K562 (cell line): ENCODE data around the gene EXTL1. TPM values are rescaled to one million over a fixed set of nuclear protein-coding genes. Genes with fewer than 3 reads are reported as not detected.
A peak's percentile ranks its signal among the peaks of the same experiment; 100 is the strongest.

ENCODE experiments used
- ATF7 ChIP-seq: fragments of 450-650 bp; IDR thresholded peaks from 2 replicates; pipeline ENCODE4 v1.7.1; 2014; ENCODE audit warnings: mild to moderate bottlenecking, moderate library complexity
- COPS2 ChIP-seq: fragments of 450-650 bp; conservative IDR thresholded peaks from 2 replicates; pipeline ENCODE4 v1.6.1; 2016; ENCODE audit warnings: mild to moderate bottlenecking, moderate library complexity
- CREB3L1 ChIP-seq: fragments of 450-650 bp; IDR thresholded peaks from 2 replicates; pipeline ENCODE4 v1.6.1; 2014; ENCODE audit warnings: low read depth, mild to moderate bottlenecking, moderate library complexity, borderline replicate concordance
- HDAC8 ChIP-seq: fragments of 450-650 bp; IDR thresholded peaks from 2 replicates; pipeline ENCODE4 v1.6.1; 2016; ENCODE audit warnings: mild to moderate bottlenecking, missing genetic modification characterization, moderate library complexity, missing compliant biosample characterization
- HEY1 ChIP-seq: fragments of 250-450 bp; sonication (Bioruptor Pico); IDR thresholded peaks from 2 replicates; pipeline ENCODE4 v1.5.0; 2020; ENCODE audit warnings: mild to moderate bottlenecking, moderate library complexity, borderline replicate concordance
- JUND ChIP-seq, 2 experiments: IDR thresholded peaks; 2 replicates in 1 of 2; 3 replicates in 1 of 2; pipeline ENCODE4 v1.6.1; 2011; ENCODE audit warnings: borderline replicate concordance in 2 of 2, low read depth in 2 of 2, low read length in 2 of 2, improper control_type of control experiment in 1 of 2, missing biosample characterization in 1 of 2, missing genetic modification characterization in 1 of 2, missing genetic modification reagents in 1 of 2
- NELFE ChIP-seq: IDR thresholded peaks from 2 replicates; pipeline ENCODE4 v1.6.1; 2011; ENCODE audit warnings: mild to moderate bottlenecking; ENCODE audit not compliant: insufficient read depth, insufficient read length
- PHF8 ChIP-seq: fragments of 200-600 bp; sonication (generic); IDR thresholded peaks from 2 replicates; pipeline ENCODE4 v1.6.1; 2012; ENCODE audit warnings: mixed run types, mild to moderate bottlenecking, inconsistent platforms, low read length, moderate library complexity, borderline replicate concordance
- SAFB ChIP-seq: fragments of 200-400 bp; formaldehyde crosslinking; IDR thresholded peaks from 2 replicates; pipeline ENCODE4 v1.6.1; 2017; ENCODE audit warnings: low read depth, low read length, borderline replicate concordance
- SRSF9 ChIP-seq: fragments of 200-400 bp; formaldehyde crosslinking; IDR thresholded peaks from 2 replicates; pipeline ENCODE4 v1.6.1; 2017; ENCODE audit warnings: low read depth, low read length, borderline replicate concordance
- TCF7 ChIP-seq: sonication (generic); IDR thresholded peaks from 2 replicates; pipeline ENCODE4 v1.6.1; 2016; ENCODE audit warnings: antibody characterized with exemption, borderline replicate concordance
- ZKSCAN1 ChIP-seq: fragments of 150-350 bp; IDR thresholded peaks from 2 replicates; pipeline ENCODE4 v1.6.1; 2016; ENCODE audit warnings: low read depth, low read length
- ZKSCAN3 ChIP-seq: fragments of 250-450 bp; sonication (Bioruptor Pico); IDR thresholded peaks from 2 replicates; pipeline ENCODE4 v1.4.0; 2020
- ZNF140 ChIP-seq: fragments of 250-450 bp; sonication (Bioruptor Pico); IDR thresholded peaks from 2 replicates; pipeline ENCODE4 v1.8.0; 2021; ENCODE audit warnings: moderate library complexity, mild to moderate bottlenecking, inconsistent platforms
- ZNF143 ChIP-seq: sonication (generic); formaldehyde crosslinking; IDR thresholded peaks from 2 replicates; pipeline ENCODE4 v1.9.0; 2022; ENCODE audit warnings: mild to moderate bottlenecking, missing genetic modification reagents
- ZNF766 ChIP-seq: fragments of 200-800 bp; sonication (Bioruptor generic); conservative IDR thresholded peaks from 2 replicates; pipeline ENCODE4 v1.6.1; 2016; ENCODE audit warnings: missing genetic modification characterization, missing compliant biosample characterization
- polyA plus RNA-seq, 8 experiments: library from polyadenylated mRNA; depleted of rRNA in 4 of 8; stranded (reverse) in 5 of 8; unstranded in 3 of 8; fragments of >200 nt; fragmentation: Nextera tagmentation in 2 of 8; fragmentation: Illumina TruSeq in 1 of 8; extraction: Ambion mirVana in 2 of 8; extraction: Trizol in 1 of 8; gene quantifications; 2 replicates each; pipeline versions ENCODE4 v1.2.1 to v1.2.3, GENCODE V29; 2011 to 2014; ENCODE audit warnings: inconsistent platforms in 1 of 8, missing spikeins in 1 of 8
- total RNA-seq, 7 experiments: library from RNA; depleted of rRNA in 6 of 7; stranded (reverse); fragments of >200 nt in 6 of 7; fragmentation: Illumina TruSeq in 2 of 7; extraction: Trizol in 2 of 7; gene quantifications; 2 replicates each; pipeline versions ENCODE4 v1.2.1 to v1.2.3, GENCODE V29; 2011 to 2021; ENCODE audit warnings: low replicate concordance in 1 of 7
- TF ChIP-seq, protein P1 (sequence below): sonication (generic); formaldehyde crosslinking; IDR thresholded peaks from 2 replicates; pipeline ENCODE4 v1.8.1; 2023; ENCODE audit warnings: mild to moderate bottlenecking, missing genetic modification reagents
- TF ChIP-seq, protein P2 (sequence below): sonication (generic); formaldehyde crosslinking; IDR thresholded peaks from 2 replicates; pipeline ENCODE4 v1.5.0; 2020; ENCODE audit warnings: missing genetic modification reagents

EXTL1 gene
- total and polyA plus RNA-seq, 9 of the 15 experiments (the other 6 are each of a cell fraction or from before 2014, with no cell fraction given): 0.04 to 0.23 (median 0.08) TPM; not detected in 3

GRCh38 chr1:25997828-25998761, 23.5 kb upstream of the EXTL1 start, which contains the start of gene PAFAH2 (continued):
- no peak for TF ChIP-seq ZKSCAN3 (CRISPR knock-in tag)
- TF ChIP-seq TCF7: peak; percentile 82; the same call in 1 of the 2 replicates
- TF ChIP-seq COPS2: no peak
- no peak for TF ChIP-seq SRSF9
- peak; percentile 87; the same call in 1 of the 2 replicates for TF ChIP-seq JUND (IDR thresholded peaks at IDR 0.05; ENCODE audit: borderline replicate concordance, low read depth, low read length)
- peak; percentile 76; the same call in 2 of the 3 replicates for TF ChIP-seq JUND (tag; IDR thresholded peaks at IDR 0.05; ENCODE audit: borderline replicate concordance, low read depth, low read length)
- peak; percentile 99 for TF ChIP-seq ZNF766 (CRISPR knock-in tag)
- peak; percentile 99 for TF ChIP-seq ZNF143 (CRISPR knock-in tag)
- peak; percentile 99 for TF ChIP-seq CREB3L1
- TF ChIP-seq, protein P1, sequence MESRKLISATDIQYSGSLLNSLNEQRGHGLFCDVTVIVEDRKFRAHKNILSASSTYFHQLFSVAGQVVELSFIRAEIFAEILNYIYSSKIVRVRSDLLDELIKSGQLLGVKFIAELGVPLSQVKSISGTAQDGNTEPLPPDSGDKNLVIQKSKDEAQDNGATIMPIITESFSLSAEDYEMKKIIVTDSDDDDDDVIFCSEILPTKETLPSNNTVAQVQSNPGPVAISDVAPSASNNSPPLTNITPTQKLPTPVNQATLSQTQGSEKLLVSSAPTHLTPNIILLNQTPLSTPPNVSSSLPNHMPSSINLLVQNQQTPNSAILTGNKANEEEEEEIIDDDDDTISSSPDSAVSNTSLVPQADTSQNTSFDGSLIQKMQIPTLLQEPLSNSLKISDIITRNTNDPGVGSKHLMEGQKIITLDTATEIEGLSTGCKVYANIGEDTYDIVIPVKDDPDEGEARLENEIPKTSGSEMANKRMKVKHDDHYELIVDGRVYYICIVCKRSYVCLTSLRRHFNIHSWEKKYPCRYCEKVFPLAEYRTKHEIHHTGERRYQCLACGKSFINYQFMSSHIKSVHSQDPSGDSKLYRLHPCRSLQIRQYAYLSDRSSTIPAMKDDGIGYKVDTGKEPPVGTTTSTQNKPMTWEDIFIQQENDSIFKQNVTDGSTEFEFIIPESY: peak; percentile 94
- peak; percentile 80; the same call in 1 of the 2 replicates for TF ChIP-seq HDAC8 (tag)
- no peak for TF ChIP-seq HEY1 (CRISPR knock-in tag)
- TF ChIP-seq NELFE: no peak
- no peak for TF ChIP-seq ZNF140 (CRISPR knock-in tag)
- peak; percentile 87 for TF ChIP-seq ZKSCAN1
- TF ChIP-seq PHF8: peak; percentile 62; the same call in 1 of the 2 replicates
- TF ChIP-seq, protein P2, sequence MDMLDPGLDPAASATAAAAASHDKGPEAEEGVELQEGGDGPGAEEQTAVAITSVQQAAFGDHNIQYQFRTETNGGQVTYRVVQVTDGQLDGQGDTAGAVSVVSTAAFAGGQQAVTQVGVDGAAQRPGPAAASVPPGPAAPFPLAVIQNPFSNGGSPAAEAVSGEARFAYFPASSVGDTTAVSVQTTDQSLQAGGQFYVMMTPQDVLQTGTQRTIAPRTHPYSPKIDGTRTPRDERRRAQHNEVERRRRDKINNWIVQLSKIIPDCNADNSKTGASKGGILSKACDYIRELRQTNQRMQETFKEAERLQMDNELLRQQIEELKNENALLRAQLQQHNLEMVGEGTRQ (CRISPR knock-in tag): peak; percentile 94
- no peak for TF ChIP-seq SAFB
- peak; percentile 92 for TF ChIP-seq ATF7
